DND-41 (cell line): ENCODE results near the gene CTRL.

Experiments used
- ATAC-seq: fragments of 200-7000 bp; cut with Tn5 transposase; 3 replicates; pipeline ENCODE4 v1.9.1; 2021; ENCODE audit warnings: low read depth; ENCODE audit not compliant: insufficient read depth
- DNase-seq: peaks from one replicate; pipeline ENCODE4 v3.0.0-alpha.2; 2020
- H2AFZ ChIP-seq: 2 replicates; pipeline ENCODE4 v1.6.0; 2012; ENCODE audit warnings: low read depth, low read length
- H3K27ac ChIP-seq: 2 replicates; pipeline ENCODE4 v1.5.1; 2012; ENCODE audit warnings: low read length, inconsistent platforms
- H3K27me3 ChIP-seq: fragments of 200-600 bp; sonication (generic); 2 replicates; pipeline ENCODE4 v1.6.0; 2012; ENCODE audit warnings: low read length, mild to moderate bottlenecking, inconsistent platforms; ENCODE audit not compliant: insufficient read depth, poor library complexity
- H3K36me3 ChIP-seq: 2 replicates; pipeline ENCODE4 v1.5.1; 2012; ENCODE audit warnings: low read length, inconsistent platforms; ENCODE audit not compliant: insufficient read depth
- H3K4me1 ChIP-seq: 2 replicates; pipeline ENCODE4 v1.5.1; 2012; ENCODE audit warnings: mild to moderate bottlenecking, low read length; ENCODE audit not compliant: insufficient read depth
- H3K4me2 ChIP-seq: 2 replicates; pipeline ENCODE4 v1.6.0; 2012; ENCODE audit warnings: mild to moderate bottlenecking, moderate library complexity, low read length, inconsistent platforms; ENCODE audit not compliant: insufficient read depth
- H3K4me3 ChIP-seq, 2 experiments: fragments of 200-600 bp in 1 of 2; shearing (Covaris generic) in 1 of 2; 2 replicates each; pipeline ENCODE4 v1.5.1; 2012 to 2016; ENCODE audit warnings: inconsistent platforms in 2 of 2, low read length in 2 of 2, mild to moderate bottlenecking in 2 of 2, low read depth in 1 of 2, moderate library complexity in 1 of 2
- H3K79me2 ChIP-seq: 2 replicates; pipeline ENCODE4 v1.6.0; 2012; ENCODE audit warnings: low read length, inconsistent platforms; ENCODE audit not compliant: insufficient read depth
- H3K9ac ChIP-seq: 2 replicates; pipeline ENCODE4 v1.6.0; 2012; ENCODE audit warnings: low read depth, mild to moderate bottlenecking, inconsistent platforms, low read length, moderate library complexity
- H3K9me3 ChIP-seq: 2 replicates; pipeline ENCODE4 v1.5.1; 2012; ENCODE audit warnings: low read length, moderate library complexity, mild to moderate bottlenecking, inconsistent platforms; ENCODE audit not compliant: insufficient read depth, severe bottlenecking
- H4K20me1 ChIP-seq: 2 replicates; pipeline ENCODE4 v1.6.0; 2012; ENCODE audit warnings: low read length; ENCODE audit not compliant: insufficient read depth
- EZH2 ChIP-seq: IDR thresholded peaks from 3 replicates; pipeline ENCODE4 v1.6.1; 2012; ENCODE audit warnings: borderline replicate concordance, low read depth, mild to moderate bottlenecking, moderate library complexity, low read length, inconsistent platforms; ENCODE audit not compliant: severe bottlenecking
- TF ChIP-seq, protein P1 (sequence below): IDR thresholded peaks from 2 replicates; pipeline ENCODE4 v1.5.1; 2012; ENCODE audit warnings: borderline replicate concordance, low read length, moderate library complexity, mild to moderate bottlenecking; ENCODE audit not compliant: poor library complexity, severe bottlenecking; ENCODE audit errors: extremely low read depth

CTRL gene

DNA sequence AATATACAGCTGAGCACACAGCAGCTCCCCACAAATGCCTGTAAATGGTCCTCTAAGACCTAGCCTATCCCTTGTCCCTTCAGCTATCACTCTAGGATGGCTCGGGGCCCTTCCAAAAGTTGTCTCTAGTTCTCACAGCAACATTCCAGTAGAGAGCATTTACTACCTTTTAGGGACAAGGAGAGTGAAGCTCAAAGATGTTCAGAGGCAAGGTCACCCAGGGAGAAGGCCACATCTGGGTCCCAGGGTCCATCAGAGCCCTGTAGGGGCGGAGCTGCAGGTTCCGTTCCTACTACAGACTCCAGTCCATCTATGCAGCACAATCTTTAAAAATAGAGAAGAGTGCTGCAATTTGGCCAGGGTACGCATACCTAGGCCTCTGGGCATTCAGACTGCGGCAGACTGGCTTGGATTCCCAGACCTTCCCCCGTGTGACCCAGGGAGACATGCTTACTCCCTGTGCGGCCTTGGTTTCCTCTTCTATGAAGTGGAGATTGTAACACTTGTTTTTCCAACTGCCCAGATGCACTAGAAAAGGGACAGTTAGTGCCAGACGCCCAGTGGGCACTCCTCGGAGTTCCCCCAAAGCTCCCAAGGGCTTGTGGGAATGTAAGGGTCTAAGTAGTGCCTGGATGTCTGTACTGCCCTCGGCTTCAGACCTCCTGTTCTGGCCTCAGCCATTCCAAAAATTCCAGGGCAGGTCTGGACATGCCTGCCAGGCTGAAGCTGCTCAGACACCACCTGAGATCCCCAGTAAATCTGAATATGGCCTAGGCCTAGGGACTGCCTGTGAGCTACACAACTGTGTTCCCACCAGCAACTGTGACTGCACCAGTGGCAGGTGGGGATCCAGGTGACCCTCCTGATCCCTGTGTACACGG lies 34.2 kb upstream of the CTRL start:
- no peak overlapping the region for H2AFZ ChIP-seq
- TF ChIP-seq, protein P1, sequence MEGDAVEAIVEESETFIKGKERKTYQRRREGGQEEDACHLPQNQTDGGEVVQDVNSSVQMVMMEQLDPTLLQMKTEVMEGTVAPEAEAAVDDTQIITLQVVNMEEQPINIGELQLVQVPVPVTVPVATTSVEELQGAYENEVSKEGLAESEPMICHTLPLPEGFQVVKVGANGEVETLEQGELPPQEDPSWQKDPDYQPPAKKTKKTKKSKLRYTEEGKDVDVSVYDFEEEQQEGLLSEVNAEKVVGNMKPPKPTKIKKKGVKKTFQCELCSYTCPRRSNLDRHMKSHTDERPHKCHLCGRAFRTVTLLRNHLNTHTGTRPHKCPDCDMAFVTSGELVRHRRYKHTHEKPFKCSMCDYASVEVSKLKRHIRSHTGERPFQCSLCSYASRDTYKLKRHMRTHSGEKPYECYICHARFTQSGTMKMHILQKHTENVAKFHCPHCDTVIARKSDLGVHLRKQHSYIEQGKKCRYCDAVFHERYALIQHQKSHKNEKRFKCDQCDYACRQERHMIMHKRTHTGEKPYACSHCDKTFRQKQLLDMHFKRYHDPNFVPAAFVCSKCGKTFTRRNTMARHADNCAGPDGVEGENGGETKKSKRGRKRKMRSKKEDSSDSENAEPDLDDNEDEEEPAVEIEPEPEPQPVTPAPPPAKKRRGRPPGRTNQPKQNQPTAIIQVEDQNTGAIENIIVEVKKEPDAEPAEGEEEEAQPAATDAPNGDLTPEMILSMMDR = no peak
- no peak for TF ChIP-seq EZH2
- H3K9me3 ChIP-seq = no peaks in the 10 kb centered on the region
- H3K4me3 ChIP-seq = no peak overlapping the region
- peaks cover 27% of the 10 kb centered on the region for H3K36me3 ChIP-seq
- H3K27me3 ChIP-seq = no peaks in the 10 kb centered on the region
- DNase-seq (no peak), ATAC-seq (no peak)
- H3K4me2 ChIP-seq = peak overlapping the region; percentile 83; the same call in 1 of the 2 replicates
- peaks cover 19% of the 10 kb centered on the region for H4K20me1 ChIP-seq
- H3K27ac ChIP-seq = no peak overlapping the region
- H3K9ac ChIP-seq = peak overlapping the region; percentile 11
- peaks cover 13% of the 10 kb centered on the region; the same call in 1 of the 2 replicates for H3K79me2 ChIP-seq
- H3K4me1 ChIP-seq = peaks cover 26% of the 10 kb centered on the region

DNA sequence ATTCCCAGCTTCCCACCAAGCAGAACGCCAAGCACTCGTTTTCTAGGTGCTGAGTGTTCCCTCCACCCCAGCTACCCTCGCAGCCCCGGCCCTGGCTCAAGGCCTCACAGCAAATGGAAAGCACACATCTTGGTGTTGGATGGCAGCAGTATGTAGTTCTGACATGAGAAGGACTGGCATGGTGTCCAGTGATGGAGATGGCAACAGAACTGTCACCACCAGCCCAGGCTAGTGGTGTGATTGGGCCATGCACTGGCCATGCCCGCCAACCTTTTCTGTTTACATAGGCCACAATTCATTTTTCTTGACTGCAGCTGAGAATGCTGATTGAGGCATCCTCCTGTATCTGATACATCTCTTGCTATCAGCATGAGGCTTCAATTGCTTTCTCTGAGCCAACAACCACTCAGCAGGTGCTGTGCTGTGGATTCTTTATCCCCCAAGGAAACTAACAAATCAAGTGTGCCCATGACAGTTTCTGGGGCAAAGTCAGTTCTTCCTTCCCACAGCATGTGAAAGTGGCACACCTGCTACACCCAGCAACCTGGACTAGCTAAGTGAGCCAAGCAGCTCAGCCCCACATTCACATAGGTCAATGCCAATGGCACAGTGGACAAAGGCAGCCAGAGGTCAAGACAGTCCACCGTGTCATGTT lies 32.9 kb upstream of the CTRL start:
- Histone ChIP-seq H3K79me2 (peaks cover 13% of the 10 kb centered on the region; the same call in 1 of the 2 replicates), H3K4me3 (no peak overlapping the region), H3K9me3 (no peaks in the 10 kb centered on the region), H3K4me2 (no peak overlapping the region), H3K27me3 (no peaks in the 10 kb centered on the region), H2AFZ (no peak overlapping the region), H4K20me1 (peaks cover 19% of the 10 kb centered on the region), H3K27ac (no peak overlapping the region), H3K4me1 (peaks cover 26% of the 10 kb centered on the region), H3K36me3 (peaks cover 37% of the 10 kb centered on the region), H3K9ac (no peak overlapping the region)
- ATAC-seq (no peak), DNase-seq (no peak)
- TF ChIP-seq, protein P1 = no peak
- no peak for TF ChIP-seq EZH2

DNA sequence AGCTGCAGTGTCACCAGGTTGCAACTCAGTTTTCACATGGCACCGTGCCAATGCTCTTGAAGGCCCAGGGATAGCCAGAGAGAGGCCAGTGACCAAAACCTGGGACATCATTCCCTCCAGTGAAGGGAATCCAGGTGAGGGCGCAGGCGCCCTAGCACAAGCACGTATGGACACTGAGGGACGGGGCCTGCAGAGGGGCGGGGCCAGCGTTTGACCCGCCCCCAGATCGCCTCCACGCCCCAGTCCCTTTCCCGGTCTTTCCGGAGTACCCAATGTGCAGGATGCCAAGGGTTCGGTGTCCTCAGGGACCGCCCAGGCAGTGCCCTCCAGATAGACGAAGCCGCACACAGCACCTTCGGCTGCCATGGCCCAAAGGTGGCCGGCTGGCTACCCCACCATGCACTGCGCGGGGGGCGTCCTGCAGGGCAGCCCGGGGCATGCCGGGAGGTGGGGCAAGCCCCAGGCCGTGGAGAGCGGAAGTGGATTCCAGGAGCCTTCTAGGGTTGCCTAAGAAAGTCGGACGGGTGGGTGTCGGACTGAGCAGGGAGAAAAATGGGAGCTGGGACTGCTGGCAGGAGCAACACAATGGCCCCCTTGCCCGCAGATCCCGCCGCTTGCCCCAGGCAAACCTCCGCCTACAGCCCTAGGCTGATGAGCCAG lies 32.1 kb upstream of the CTRL start:
- peaks cover 21% of the 10 kb centered on the region for H3K4me1 ChIP-seq

More for the DNA sequence above, 32.1 kb upstream of the CTRL start:
- Histone ChIP-seq H3K36me3 (peaks cover 39% of the 10 kb centered on the region), H3K27ac (no peak overlapping the region), H3K4me3 (no peak overlapping the region), H3K4me2 (no peak overlapping the region), H3K27me3 (no peaks in the 10 kb centered on the region), H2AFZ (no peak overlapping the region), H3K9ac (no peak overlapping the region), H3K9me3 (no peaks in the 10 kb centered on the region), H4K20me1 (peaks cover 19% of the 10 kb centered on the region), H3K79me2 (peaks cover 13% of the 10 kb centered on the region; the same call in 1 of the 2 replicates)
- TF ChIP-seq, protein P1 = no peak
- TF ChIP-seq EZH2 = no peak
- ATAC-seq = no peak
- no peak for DNase-seq
